IPS-20b (cell line): ENCODE data around the gene TMEM79.
A peak's percentile ranks its signal among the peaks of the same experiment; 100 is the strongest.

Experiments
- H3K27ac ChIP-seq: one replicate; pipeline ENCODE4 v1.5.1; 2013; ENCODE audit warnings: low read length
- H3K27me3 ChIP-seq: 2 replicates; pipeline ENCODE4 v1.6.1; 2013; ENCODE audit warnings: mild to moderate bottlenecking, low read length, inconsistent platforms; ENCODE audit not compliant: insufficient read depth
- H3K36me3 ChIP-seq: 2 replicates; pipeline ENCODE4 v1.6.1; 2013; ENCODE audit warnings: low read depth, mild to moderate bottlenecking, inconsistent platforms, low read length, moderate library complexity; ENCODE audit not compliant: insufficient read depth
- H3K4me1 ChIP-seq: 2 replicates; pipeline ENCODE4 v1.6.1; 2013; ENCODE audit warnings: mild to moderate bottlenecking, control low read depth, inconsistent platforms, low read length, moderate library complexity; ENCODE audit not compliant: insufficient read depth
- H3K4me3 ChIP-seq: 2 replicates; pipeline ENCODE4 v1.5.1; 2013; ENCODE audit warnings: mild to moderate bottlenecking, low read length, inconsistent platforms
- H3K9ac ChIP-seq: 2 replicates; pipeline ENCODE4 v1.6.1; 2013; ENCODE audit warnings: low read depth, mild to moderate bottlenecking, inconsistent platforms, low read length, moderate library complexity
- H3K9me3 ChIP-seq: 2 replicates; pipeline ENCODE4 v1.6.1; 2013; ENCODE audit warnings: mild to moderate bottlenecking, low read depth, low read length, inconsistent platforms; ENCODE audit not compliant: insufficient read depth

TMEM79 gene

GRCh38 chr1:156284112-156284511 is at the start of gene TMEM79:
TSS of gene TMEM79 (plus strand) at chr1:156284325. CDS start at chr1:156285227, 902 bp downstream.
- peak within 1 kb of the TSS; percentile 93 for H3K9ac ChIP-seq
- peaks cover 14% of the 10 kb centered on the region for H3K4me1 ChIP-seq
- H3K27me3 ChIP-seq, result no peaks in the 10 kb centered on the region
- H3K9me3 ChIP-seq, result no peaks in the 10 kb centered on the region
- H3K4me3 ChIP-seq, result peak within 1 kb of the TSS; percentile 89
- H3K27ac ChIP-seq, result peak within 1 kb of the TSS; percentile 92
- H3K36me3 ChIP-seq, result peaks cover 19% of the 10 kb centered on the region

GRCh38 chr1:156236164-156236563 is 48.0 kb upstream of the TMEM79 start:
- no peaks in the 10 kb centered on the region for H3K27me3 ChIP-seq
- no peak overlapping the region for H3K4me3 ChIP-seq
- H3K27ac ChIP-seq, result no peak overlapping the region
- H3K9me3 ChIP-seq, result no peaks in the 10 kb centered on the region
- no peaks in the 10 kb centered on the region for H3K4me1 ChIP-seq
- peaks cover 71% of the 10 kb centered on the region for H3K36me3 ChIP-seq
- H3K9ac ChIP-seq, result no peak overlapping the region

GRCh38 chr1:156238248-156238647 is 45.9 kb upstream of the TMEM79 start:
- H3K36me3 ChIP-seq, result peaks cover 61% of the 10 kb centered on the region

GRCh38 chr1:156241311-156241811 is 42.8 kb upstream of the TMEM79 start:
- H3K27me3 ChIP-seq, result peaks cover 14% of the 10 kb centered on the region; the same call in 1 of the 2 replicates
- H3K9me3 ChIP-seq, result no peaks in the 10 kb centered on the region
- H3K4me3 ChIP-seq, result no peak overlapping the region
- H3K36me3 ChIP-seq, result peaks cover 34% of the 10 kb centered on the region
- H3K27ac ChIP-seq, result no peak overlapping the region
- H3K9ac ChIP-seq, result no peak overlapping the region
- peaks cover 3% of the 10 kb centered on the region; the same call in 1 of the 2 replicates for H3K4me1 ChIP-seq

More at GRCh38 chr1:156238248-156238647, 45.9 kb upstream of the TMEM79 start:
- Histone ChIP-seq H3K9ac (no peak overlapping the region), H3K27me3 (no peaks in the 10 kb centered on the region), H3K4me3 (no peak overlapping the region), H3K27ac (no peak overlapping the region), H3K9me3 (no peaks in the 10 kb centered on the region), H3K4me1 (no peaks in the 10 kb centered on the region)

GRCh38 chr1:156241926-156242325 is 42.2 kb upstream of the TMEM79 start, which contains the start of gene BGLAP:
TSS of gene BGLAP (plus strand) at chr1:156242184. CDS start at chr1:156242232, 48 bp downstream.
- Histone ChIP-seq H3K27me3 (peaks cover 15% of the 10 kb centered on the region; the same call in 1 of the 2 replicates), H3K27ac (no peak within 1 kb of the TSS), H3K4me1 (peaks cover 3% of the 10 kb centered on the region; the same call in 1 of the 2 replicates), H3K9ac (no peak within 1 kb of the TSS), H3K36me3 (peaks cover 28% of the 10 kb centered on the region), H3K4me3 (no peak within 1 kb of the TSS), H3K9me3 (no peaks in the 10 kb centered on the region)

GRCh38 chr1:156242738-156243137 is 41.4 kb upstream of the TMEM79 start:
- H3K27ac ChIP-seq, result no peak overlapping the region
- H3K4me1 ChIP-seq, result peaks cover 7% of the 10 kb centered on the region; the same call in 1 of the 2 replicates
- no peak overlapping the region for H3K9ac ChIP-seq
- H3K36me3 ChIP-seq, result peaks cover 23% of the 10 kb centered on the region
- H3K4me3 ChIP-seq, result no peak overlapping the region
- no peaks in the 10 kb centered on the region for H3K9me3 ChIP-seq
- peaks cover 15% of the 10 kb centered on the region; the same call in 1 of the 2 replicates for H3K27me3 ChIP-seq

GRCh38 chr1:156244126-156244525 is 40.0 kb upstream of the TMEM79 start:
- no peak overlapping the region for H3K4me3 ChIP-seq
- peaks cover 7% of the 10 kb centered on the region for H3K4me1 ChIP-seq
- no peak overlapping the region for H3K9ac ChIP-seq
- H3K9me3 ChIP-seq, result no peaks in the 10 kb centered on the region
- peaks cover 14% of the 10 kb centered on the region for H3K36me3 ChIP-seq
- peaks cover 15% of the 10 kb centered on the region; the same call in 1 of the 2 replicates for H3K27me3 ChIP-seq
- no peak overlapping the region for H3K27ac ChIP-seq

GRCh38 chr1:156244712-156245111 is 39.4 kb upstream of the TMEM79 start:
- Histone ChIP-seq H3K4me1 (peaks cover 7% of the 10 kb centered on the region), H3K27me3 (peaks cover 15% of the 10 kb centered on the region; the same call in 1 of the 2 replicates), H3K36me3 (peaks cover 14% of the 10 kb centered on the region; the same call in 1 of the 2 replicates), H3K9ac (no peak overlapping the region), H3K9me3 (no peaks in the 10 kb centered on the region), H3K4me3 (no peak overlapping the region), H3K27ac (no peak overlapping the region)

- Histone ChIP-seq H3K9me3 (no peaks in the 10 kb centered on the region), H3K27ac (no peak overlapping the region), H3K36me3 (peaks cover 20% of the 10 kb centered on the region), H3K9ac (peak overlapping the region; percentile 53; the same call in 1 of the 2 replicates), H3K4me3 (peak overlapping the region; percentile 51; the same call in 1 of the 2 replicates), H3K4me1 (peaks cover 7% of the 10 kb centered on the region), H3K27me3 (peaks cover 15% of the 10 kb centered on the region; the same call in 1 of the 2 replicates)
These were observed 38.5 kb upstream of the TMEM79 start for GRCh38 chr1:156245451-156246232.

GRCh38 chr1:156246241-156246780 is 37.8 kb upstream of the TMEM79 start:
- Histone ChIP-seq H3K36me3 (peaks cover 27% of the 10 kb centered on the region), H3K27me3 (peaks cover 15% of the 10 kb centered on the region; the same call in 1 of the 2 replicates), H3K9me3 (no peaks in the 10 kb centered on the region), H3K4me3 (peak overlapping the region; percentile 51; the same call in 1 of the 2 replicates), H3K4me1 (peaks cover 7% of the 10 kb centered on the region), H3K9ac (no peak overlapping the region; the same call in 1 of the 2 replicates), H3K27ac (no peak overlapping the region)

- H3K27me3 ChIP-seq, result peaks cover 15% of the 10 kb centered on the region; the same call in 1 of the 2 replicates
- peaks cover 7% of the 10 kb centered on the region for H3K4me1 ChIP-seq
- no peaks in the 10 kb centered on the region for H3K9me3 ChIP-seq
- no peak overlapping the region for H3K27ac ChIP-seq
- H3K4me3 ChIP-seq, result no peak overlapping the region
- H3K36me3 ChIP-seq, result peaks cover 33% of the 10 kb centered on the region
- no peak overlapping the region for H3K9ac ChIP-seq
These were observed 37.2 kb upstream of the TMEM79 start for GRCh38 chr1:156246781-156247459.
